ENCODE data around the gene ZNF648.
"Not testable (repeated sequence)": the region's sequence is repeated elsewhere in the genome, so short reads cannot be mapped to it uniquely, and the experiment has no call there.

Gene ZNF648

GRCh38 chr1:182010800-182011370, 50.6 kb downstream of the ZNF648 start:
- H4K8ac ChIP-seq (ENCODE audit: low read depth, low read length); H4K5ac ChIP-seq (ENCODE audit: low read length); H2AK5ac ChIP-seq (ENCODE audit: low read length); DNase-seq; H3K18ac ChIP-seq (ENCODE audit: low read length); H3K4ac ChIP-seq (ENCODE audit: low read depth, low read length); H3K9ac ChIP-seq (ENCODE audit: low read length); H2BK120ac ChIP-seq (ENCODE audit: low read depth, low read length); H3K27me3 ChIP-seq (ENCODE audit: insufficient read depth, low read length, poor library complexity); H3K4me3 ChIP-seq (ENCODE audit: low read length); H3K79me1 ChIP-seq (ENCODE audit: low read length); H3K23ac ChIP-seq (ENCODE audit: low read length); H3K27ac ChIP-seq (ENCODE audit: low read depth, low read length); H3K4me2 ChIP-seq (ENCODE audit: low read length); H3K4me1 ChIP-seq (ENCODE audit: control insufficient read depth, low read depth, low read length); H2BK15ac ChIP-seq (replicated peaks; ENCODE audit: low read depth); H3K36me3 ChIP-seq (ENCODE audit: control insufficient read depth, insufficient read depth, low read length); H3K79me2 ChIP-seq (ENCODE audit: control insufficient read depth, insufficient read depth, low read length); H3K56ac ChIP-seq (ENCODE audit: low read length); H2BK5ac ChIP-seq (ENCODE audit: low read length): not testable (repeated sequence)
- no CpG with 5 or more reads among the region's 37 CpGs for WGBS (ENCODE audit: extremely low coverage, insufficient coverage, low lambda C conversion rate)

- H3K79me2 ChIP-seq (ENCODE audit: control insufficient read depth, insufficient read depth, low read length); H3K4me1 ChIP-seq (ENCODE audit: control insufficient read depth, low read depth, low read length); H3K4me3 ChIP-seq (ENCODE audit: low read length); H2BK15ac ChIP-seq (replicated peaks; ENCODE audit: low read depth); H3K27me3 ChIP-seq (ENCODE audit: insufficient read depth, low read length, poor library complexity); H2AK5ac ChIP-seq (ENCODE audit: low read length); H3K36me3 ChIP-seq (ENCODE audit: control insufficient read depth, insufficient read depth, low read length); H3K18ac ChIP-seq (ENCODE audit: low read length); H3K23ac ChIP-seq (ENCODE audit: low read length); H3K56ac ChIP-seq (ENCODE audit: low read length); DNase-seq; H3K4me2 ChIP-seq (ENCODE audit: low read length); H3K4ac ChIP-seq (ENCODE audit: low read depth, low read length); H3K9ac ChIP-seq (ENCODE audit: low read length); H3K27ac ChIP-seq (ENCODE audit: low read depth, low read length); H2BK5ac ChIP-seq (ENCODE audit: low read length); H3K79me1 ChIP-seq (ENCODE audit: low read length); H4K8ac ChIP-seq (ENCODE audit: low read depth, low read length); H2BK120ac ChIP-seq (ENCODE audit: low read depth, low read length); H4K5ac ChIP-seq (ENCODE audit: low read length): not testable (repeated sequence)
- WGBS (ENCODE audit: extremely low coverage, insufficient coverage, low lambda C conversion rate) = no CpG with 5 or more reads among the region's 3 CpGs
These were observed 56.1 kb downstream of the ZNF648 start for GRCh38 chr1:182005398-182005797.

DNA sequence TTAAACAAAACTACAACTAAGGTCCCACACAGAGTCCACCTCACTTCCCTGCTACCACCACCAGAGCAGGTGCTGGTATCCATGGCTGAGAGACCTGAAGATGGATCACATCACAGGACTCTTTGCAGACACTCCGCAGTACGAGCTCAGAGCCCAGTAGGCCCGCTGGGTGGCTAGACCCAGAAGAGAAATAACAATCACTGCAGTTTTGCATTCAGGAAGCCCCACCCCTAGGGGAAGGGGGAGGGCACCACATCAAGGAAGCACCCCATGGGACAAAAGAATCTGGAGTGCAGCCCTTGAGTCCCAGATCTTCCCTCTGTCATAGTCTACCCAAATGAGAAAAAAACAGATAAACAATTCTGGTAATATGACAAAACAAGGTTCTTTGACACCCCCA, 56.9 kb downstream of the ZNF648 start:
- no peak overlapping the region for H4K8ac ChIP-seq (ENCODE audit: low read depth, low read length)

More for the DNA sequence above, 56.9 kb downstream of the ZNF648 start:
- Histone ChIP-seq H2BK120ac (ENCODE audit: low read depth, low read length) (no peak overlapping the region), H3K9ac (ENCODE audit: low read length) (no peak overlapping the region), H3K4me3 (ENCODE audit: low read length) (no peak overlapping the region), H3K23ac (ENCODE audit: low read length) (no peak overlapping the region), H3K4me2 (ENCODE audit: low read length) (no peak overlapping the region), H3K56ac (ENCODE audit: low read length) (no peak overlapping the region), H3K27ac (ENCODE audit: low read depth, low read length) (no peak overlapping the region), H2BK15ac (replicated peaks; ENCODE audit: low read depth) (no peak overlapping the region), H3K79me2 (ENCODE audit: control insufficient read depth, insufficient read depth, low read length) (no peaks in the 10 kb centered on the region), H3K36me3 (ENCODE audit: control insufficient read depth, insufficient read depth, low read length) (no peaks in the 10 kb centered on the region), H3K18ac (ENCODE audit: low read length) (no peak overlapping the region), H3K27me3 (ENCODE audit: insufficient read depth, low read length, poor library complexity) (no peaks in the 10 kb centered on the region), H2AK5ac (ENCODE audit: low read length) (no peak overlapping the region), H3K4ac (ENCODE audit: low read depth, low read length) (no peak overlapping the region), H3K79me1 (ENCODE audit: low read length) (no peaks in the 10 kb centered on the region), H2BK5ac (ENCODE audit: low read length) (no peak overlapping the region), H4K5ac (ENCODE audit: low read length) (no peak overlapping the region), H3K4me1 (ENCODE audit: control insufficient read depth, low read depth, low read length) (no peaks in the 10 kb centered on the region)
- no CpG with 5 or more reads among the region's 3 CpGs for WGBS (ENCODE audit: extremely low coverage, insufficient coverage, low lambda C conversion rate)
- DNase-seq = no peak

All from mesendoderm (in vitro differentiated cells).